HEK293 (cell line): ENCODE results near the gene PARD3.
A peak's percentile ranks its signal among the peaks of the same experiment; 100 is the strongest.
"Not testable (repeated sequence)": the region's sequence is repeated elsewhere in the genome, so short reads cannot be mapped to it uniquely, and the experiment has no call there.

Experiments used
- CTCF ChIA-PET: fragments of 350-600 bp; formaldehyde crosslinking; extraction: SDS; loops from one replicate; lab custom pipeline; 2021; ENCODE audit warnings: antibody characterized with exemption; lab: Yijun Ruan, JAX
- POLR2A ChIA-PET: fragments of 300-600 bp; formaldehyde crosslinking; extraction: SDS; loops from one replicate; lab custom pipeline; 2020; ENCODE audit warnings: antibody characterized with exemption, inconsistent platforms; lab: Yijun Ruan, JAX
- H3K27ac ChIP-seq: fragments of 200-500 bp; sonication (Bioruptor generic); 2 replicates; pipeline ENCODE4 v1.5.1; 2014; ENCODE audit warnings: low read depth, low read length, control low read depth, inconsistent platforms; ENCODE audit errors: extremely low read depth
- H3K36me3 ChIP-seq, 2 experiments: fragments of 200-500 bp in 1 of 2; sonication (Bioruptor generic) in 1 of 2; 1 replicate in 1 of 2; 2 replicates in 1 of 2; pipeline ENCODE4 v1.5.1; 2014 to 2017; ENCODE audit warnings: inconsistent platforms in 2 of 2, low read length in 2 of 2; ENCODE audit not compliant: control insufficient read depth in 2 of 2, insufficient read depth in 1 of 2
- H3K4me1 ChIP-seq: fragments of 200-500 bp; sonication (Bioruptor generic); 2 replicates; pipeline ENCODE4 v1.5.1; 2014; ENCODE audit warnings: mild to moderate bottlenecking, low read length, inconsistent platforms; ENCODE audit not compliant: control insufficient read depth, insufficient read depth
- H3K4me3 ChIP-seq: 2 replicates; pipeline ENCODE4 v1.5.1; 2011; ENCODE audit warnings: low read depth, mild to moderate bottlenecking, control low read depth, low read length, moderate library complexity
- H3K9me3 ChIP-seq: fragments of 200-500 bp; sonication (Bioruptor generic); 2 replicates; pipeline ENCODE4 v1.5.1; 2014; ENCODE audit warnings: low read depth, low read length, inconsistent platforms; ENCODE audit not compliant: control insufficient read depth, insufficient read depth
- EGR2 ChIP-seq: fragments of 450-650 bp; formaldehyde crosslinking; IDR thresholded peaks from 2 replicates; pipeline ENCODE4 v1.5.1; 2016; ENCODE audit warnings: low read depth, missing biosample characterization, missing genetic modification characterization
- GLIS1 ChIP-seq: fragments of 450-650 bp; formaldehyde crosslinking; IDR thresholded peaks from 2 replicates; pipeline ENCODE4 v1.5.1; 2016; ENCODE audit warnings: missing biosample characterization, missing genetic modification characterization
- KLF1 ChIP-seq: fragments of 450-650 bp; formaldehyde crosslinking; IDR thresholded peaks from 2 replicates; pipeline ENCODE4 v1.5.1; 2016; ENCODE audit warnings: missing biosample characterization, missing genetic modification characterization
- KLF8 ChIP-seq: fragments of 450-650 bp; formaldehyde crosslinking; IDR thresholded peaks from 2 replicates; pipeline ENCODE4 v1.5.1; 2016; ENCODE audit warnings: missing biosample characterization, missing genetic modification characterization
- KLF9 ChIP-seq: fragments of 450-650 bp; formaldehyde crosslinking; IDR thresholded peaks from 2 replicates; pipeline ENCODE4 v1.5.1; 2016; ENCODE audit warnings: missing biosample characterization, missing genetic modification characterization, low read depth
- SCRT2 ChIP-seq: fragments of 450-650 bp; formaldehyde crosslinking; IDR thresholded peaks from 2 replicates; pipeline ENCODE4 v1.5.1; 2016; ENCODE audit warnings: missing biosample characterization, missing genetic modification characterization
- TSHZ1 ChIP-seq: fragments of 450-650 bp; formaldehyde crosslinking; IDR thresholded peaks from 2 replicates; pipeline ENCODE4 v1.5.1; 2016; ENCODE audit warnings: missing biosample characterization, missing genetic modification characterization, borderline replicate concordance
- ZBTB26 ChIP-seq: fragments of 450-650 bp; formaldehyde crosslinking; optimal IDR thresholded peaks from 2 replicates; pipeline ENCODE3; 2016; ENCODE audit warnings: missing biosample characterization, mild to moderate bottlenecking, missing genetic modification characterization
- ZFHX2 ChIP-seq: fragments of 450-650 bp; formaldehyde crosslinking; conservative IDR thresholded peaks from 2 replicates; pipeline ENCODE4 v1.5.1; 2016; ENCODE audit warnings: missing biosample characterization, missing genetic modification characterization
- ZIC2 ChIP-seq: fragments of 450-650 bp; formaldehyde crosslinking; IDR thresholded peaks from 2 replicates; pipeline ENCODE4 v1.5.1; 2016; ENCODE audit warnings: missing biosample characterization, missing genetic modification characterization
- ZNF121 ChIP-seq: fragments of 450-650 bp; formaldehyde crosslinking; IDR thresholded peaks from 2 replicates; pipeline ENCODE4 v1.5.1; 2016; ENCODE audit warnings: missing biosample characterization, missing genetic modification characterization
- ZNF140 ChIP-seq: fragments of 450-650 bp; formaldehyde crosslinking; IDR thresholded peaks from 2 replicates; pipeline ENCODE4 v1.5.1; 2016; ENCODE audit warnings: missing biosample characterization, missing genetic modification characterization
- ZNF221 ChIP-seq: fragments of 450-650 bp; formaldehyde crosslinking; IDR thresholded peaks from 2 replicates; pipeline ENCODE4 v1.5.1; 2017; ENCODE audit warnings: missing biosample characterization, missing genetic modification characterization, borderline replicate concordance
- ZNF311 ChIP-seq: fragments of 450-650 bp; formaldehyde crosslinking; IDR thresholded peaks from 2 replicates; pipeline ENCODE4 v1.5.1; 2017; ENCODE audit warnings: missing biosample characterization, missing genetic modification characterization, borderline replicate concordance
- ZNF366 ChIP-seq: fragments of 450-650 bp; formaldehyde crosslinking; conservative IDR thresholded peaks from 2 replicates; pipeline ENCODE4 v1.5.1; 2016; ENCODE audit warnings: missing biosample characterization, missing genetic modification characterization
- ZNF37A ChIP-seq: fragments of 450-650 bp; IDR thresholded peaks from 2 replicates; pipeline ENCODE4 v1.5.1; 2018; ENCODE audit warnings: missing biosample characterization, missing genetic modification characterization
- ZNF510 ChIP-seq: fragments of 450-650 bp; formaldehyde crosslinking; IDR thresholded peaks from 2 replicates; pipeline ENCODE4 v1.5.1; 2018; ENCODE audit warnings: mild to moderate bottlenecking, missing genetic modification characterization, missing biosample characterization; ENCODE audit not compliant: insufficient replicate concordance
- ZNF555 ChIP-seq: fragments of 450-650 bp; formaldehyde crosslinking; conservative IDR thresholded peaks from 2 replicates; pipeline ENCODE4 v1.5.1; 2017; ENCODE audit warnings: missing biosample characterization, mild to moderate bottlenecking, missing genetic modification characterization, inconsistent platforms
- ZNF623 ChIP-seq: fragments of 450-650 bp; formaldehyde crosslinking; IDR thresholded peaks from 2 replicates; pipeline ENCODE4 v1.5.1; 2016; ENCODE audit warnings: missing biosample characterization, missing genetic modification characterization
- ZSCAN5A ChIP-seq: fragments of 450-650 bp; formaldehyde crosslinking; IDR thresholded peaks from 2 replicates; pipeline ENCODE4 v1.5.1; 2016; ENCODE audit warnings: missing biosample characterization, missing genetic modification characterization

PARD3 gene

GRCh38 chr10:34794835-34795234 is 20.3 kb downstream of the PARD3 start (continued):
- TF ChIP-seq ZSCAN5A (tag by site-specific recombination) (no peak), ZNF623 (no peak)

- ChIA-PET POLR2A (interaction anchor here (0.7 kb wide), 1 partner anchor 32 kb away, joined by 3 read pairs; no protein-coding TSS in a partner anchor), CTCF (interaction anchor here (0.6 kb wide), 1 partner anchor 10 kb away, joined by 4 read pairs; no protein-coding TSS in a partner anchor)
- H3K36me3 ChIP-seq, H3K27ac ChIP-seq, H3K9me3 ChIP-seq, H3K4me3 ChIP-seq: not testable (repeated sequence)
- TF ChIP-seq KLF1 (tag by site-specific recombination): peak; percentile 28; the same call in 1 of the 2 replicates
- TF ChIP-seq KLF9 (tag by site-specific recombination): 0 out of 2 replicates have a peak, but pooled peaks have one; percentile 20
- peaks cover 22% of the 10 kb centered on the region for H3K4me1 ChIP-seq
These were observed 21.5 kb downstream of the PARD3 start for GRCh38 chr10:34793581-34793980.

- Histone ChIP-seq H3K4me1 (peaks cover 22% of the 10 kb centered on the region), H3K27ac (no peak overlapping the region), H3K36me3 (peaks cover 0 to 3% of the 10 kb centered on the region in 2 experiments; a peak in 1 of 3 replicates), H3K9me3 (no peaks in the 10 kb centered on the region), H3K4me3 (no peak overlapping the region)
- CTCF ChIA-PET: interaction anchor here (0.8 kb wide), 1 partner anchor 75 kb away, joined by 3 read pairs; no protein-coding TSS in a partner anchor
- TF ChIP-seq ZNF555 (tag by site-specific recombination) (no peak), TSHZ1 (tag by site-specific recombination) (no peak), ZNF510 (no peak), ZIC2 (tag by site-specific recombination) (peak; percentile 91), ZNF140 (tag by site-specific recombination) (no peak), KLF8 (no peak), ZNF366 (no peak), ZNF221 (tag by site-specific recombination) (no peak)
- POLR2A ChIA-PET: no interaction called here
These were observed 22.2 kb downstream of the PARD3 start for GRCh38 chr10:34792881-34793280.

GRCh38 chr10:34791947-34792346 is 23.1 kb downstream of the PARD3 start:
- no peaks in the 10 kb centered on the region; a peak in 1 of 3 replicates for H3K36me3 ChIP-seq
- H3K9me3 ChIP-seq: no peaks in the 10 kb centered on the region
- CTCF ChIA-PET: interaction anchor here (0.5 kb wide), 2 partner anchors 86 to 348 kb away, joined by 3 to 5 read pairs; no protein-coding TSS in a partner anchor
- peaks cover 22% of the 10 kb centered on the region for H3K4me1 ChIP-seq
- H3K4me3 ChIP-seq: no peak overlapping the region
- POLR2A ChIA-PET: interaction anchor here (0.6 kb wide), 1 partner anchor 97 kb away, joined by 3 read pairs; no protein-coding TSS in a partner anchor
- H3K27ac ChIP-seq: no peak overlapping the region
- TF ChIP-seq ZNF121 (0 out of 2 replicates have a peak, but pooled peaks have one; percentile 43), EGR2 (tag by site-specific recombination) (peak; percentile 47; the same call in 1 of the 2 replicates), ZNF311 (tag by site-specific recombination) (no peak), ZBTB26 (tag by site-specific recombination) (no peak), GLIS1 (tag by site-specific recombination) (0 out of 2 replicates have a peak, but pooled peaks have one; percentile 13), ZNF37A (tag by site-specific recombination) (no peak), SCRT2 (tag by site-specific recombination) (0 out of 2 replicates have a peak, but pooled peaks have one; percentile 29), ZFHX2 (tag by site-specific recombination) (peak; percentile 45; the same call in 1 of the 2 replicates)
